DND-41 (cell line): ENCODE results near the gene SCAMP1.

Source experiments
- ATAC-seq: fragments of 200-7000 bp; cut with Tn5 transposase; 3 replicates; pipeline ENCODE4 v1.9.1; 2021; ENCODE audit warnings: low read depth; ENCODE audit not compliant: insufficient read depth
- DNase-seq: peaks from one replicate; pipeline ENCODE4 v3.0.0-alpha.2; 2020
- H2AFZ ChIP-seq: 2 replicates; pipeline ENCODE4 v1.6.0; 2012; ENCODE audit warnings: low read depth, low read length
- H3K27ac ChIP-seq: 2 replicates; pipeline ENCODE4 v1.5.1; 2012; ENCODE audit warnings: low read length, inconsistent platforms
- H3K27me3 ChIP-seq: fragments of 200-600 bp; sonication (generic); 2 replicates; pipeline ENCODE4 v1.6.0; 2012; ENCODE audit warnings: low read length, mild to moderate bottlenecking, inconsistent platforms; ENCODE audit not compliant: insufficient read depth, poor library complexity
- H3K36me3 ChIP-seq: 2 replicates; pipeline ENCODE4 v1.5.1; 2012; ENCODE audit warnings: low read length, inconsistent platforms; ENCODE audit not compliant: insufficient read depth
- H3K4me1 ChIP-seq: 2 replicates; pipeline ENCODE4 v1.5.1; 2012; ENCODE audit warnings: mild to moderate bottlenecking, low read length; ENCODE audit not compliant: insufficient read depth
- H3K4me2 ChIP-seq: 2 replicates; pipeline ENCODE4 v1.6.0; 2012; ENCODE audit warnings: mild to moderate bottlenecking, moderate library complexity, low read length, inconsistent platforms; ENCODE audit not compliant: insufficient read depth
- H3K4me3 ChIP-seq, 2 experiments: fragments of 200-600 bp in 1 of 2; shearing (Covaris generic) in 1 of 2; 2 replicates each; pipeline ENCODE4 v1.5.1; 2012 to 2016; ENCODE audit warnings: inconsistent platforms in 2 of 2, low read length in 2 of 2, mild to moderate bottlenecking in 2 of 2, low read depth in 1 of 2, moderate library complexity in 1 of 2
- H3K79me2 ChIP-seq: 2 replicates; pipeline ENCODE4 v1.6.0; 2012; ENCODE audit warnings: low read length, inconsistent platforms; ENCODE audit not compliant: insufficient read depth
- H3K9ac ChIP-seq: 2 replicates; pipeline ENCODE4 v1.6.0; 2012; ENCODE audit warnings: low read depth, mild to moderate bottlenecking, inconsistent platforms, low read length, moderate library complexity
- H3K9me3 ChIP-seq: 2 replicates; pipeline ENCODE4 v1.5.1; 2012; ENCODE audit warnings: low read length, moderate library complexity, mild to moderate bottlenecking, inconsistent platforms; ENCODE audit not compliant: insufficient read depth, severe bottlenecking
- H4K20me1 ChIP-seq: 2 replicates; pipeline ENCODE4 v1.6.0; 2012; ENCODE audit warnings: low read length; ENCODE audit not compliant: insufficient read depth
- EZH2 ChIP-seq: IDR thresholded peaks from 3 replicates; pipeline ENCODE4 v1.6.1; 2012; ENCODE audit warnings: borderline replicate concordance, low read depth, mild to moderate bottlenecking, moderate library complexity, low read length, inconsistent platforms; ENCODE audit not compliant: severe bottlenecking
- TF ChIP-seq, protein P1 (sequence below): IDR thresholded peaks from 2 replicates; pipeline ENCODE4 v1.5.1; 2012; ENCODE audit warnings: borderline replicate concordance, low read length, moderate library complexity, mild to moderate bottlenecking; ENCODE audit not compliant: poor library complexity, severe bottlenecking; ENCODE audit errors: extremely low read depth

Gene SCAMP1

DNA sequence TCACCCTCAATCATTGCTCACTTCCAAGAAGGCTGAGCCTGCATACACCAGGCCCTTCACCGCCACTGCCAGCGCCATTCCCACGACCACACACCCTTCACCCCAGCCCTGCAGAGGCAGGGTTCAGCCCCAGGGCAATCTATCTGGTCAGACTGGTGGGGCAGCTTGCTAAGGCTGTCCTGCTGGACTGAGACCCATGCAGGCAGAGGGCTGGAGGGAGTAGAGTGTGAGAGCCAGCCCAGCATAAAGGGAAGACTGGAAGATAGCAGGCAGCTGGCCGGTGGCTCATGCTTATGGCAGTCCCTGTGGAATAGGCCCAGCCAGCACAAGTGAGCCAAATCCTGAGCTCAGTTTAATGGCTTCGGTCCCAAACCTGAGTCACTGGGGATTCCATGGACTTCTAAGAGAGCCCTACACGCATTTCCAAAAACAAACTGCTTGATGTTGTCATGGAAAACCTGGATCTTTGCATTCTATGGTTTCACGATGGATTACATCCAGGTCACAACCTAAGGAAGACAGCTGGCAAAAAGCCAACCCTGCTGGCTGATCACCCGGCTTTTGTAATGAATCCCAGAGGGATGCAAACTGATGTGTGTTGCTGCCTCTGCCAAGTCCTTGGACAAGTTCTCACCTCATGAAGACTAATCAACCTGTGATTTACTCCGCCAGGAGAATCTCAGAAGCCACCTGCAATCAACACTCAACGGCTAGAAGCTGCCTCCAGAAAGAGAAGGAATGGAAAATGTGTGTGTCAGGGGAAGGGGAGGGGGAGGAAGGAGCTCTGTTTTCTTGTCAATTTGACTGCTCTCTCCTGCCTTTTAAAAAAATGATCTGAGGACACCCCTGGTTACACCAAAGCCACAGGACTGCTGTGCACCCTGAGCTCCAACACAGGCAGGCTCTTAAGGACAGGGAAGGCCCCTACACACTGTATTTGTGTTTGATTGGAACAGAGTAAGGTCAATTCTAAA is 144.6 kb downstream of the SCAMP1 start:
- Histone ChIP-seq H2AFZ (no peak overlapping the region), H3K4me3 (no peak overlapping the region), H3K36me3 (no peaks in the 10 kb centered on the region), H3K9ac (no peak overlapping the region), H3K9me3 (no peaks in the 10 kb centered on the region), H3K4me2 (no peak overlapping the region), H3K79me2 (no peaks in the 10 kb centered on the region), H3K4me1 (peaks cover 6% of the 10 kb centered on the region), H3K27me3 (peaks cover 30% of the 10 kb centered on the region), H3K27ac (no peak overlapping the region), H4K20me1 (no peaks in the 10 kb centered on the region)
- no peak for ATAC-seq
- DNase-seq: no peak
- TF ChIP-seq EZH2: no peak
- TF ChIP-seq, protein P1, sequence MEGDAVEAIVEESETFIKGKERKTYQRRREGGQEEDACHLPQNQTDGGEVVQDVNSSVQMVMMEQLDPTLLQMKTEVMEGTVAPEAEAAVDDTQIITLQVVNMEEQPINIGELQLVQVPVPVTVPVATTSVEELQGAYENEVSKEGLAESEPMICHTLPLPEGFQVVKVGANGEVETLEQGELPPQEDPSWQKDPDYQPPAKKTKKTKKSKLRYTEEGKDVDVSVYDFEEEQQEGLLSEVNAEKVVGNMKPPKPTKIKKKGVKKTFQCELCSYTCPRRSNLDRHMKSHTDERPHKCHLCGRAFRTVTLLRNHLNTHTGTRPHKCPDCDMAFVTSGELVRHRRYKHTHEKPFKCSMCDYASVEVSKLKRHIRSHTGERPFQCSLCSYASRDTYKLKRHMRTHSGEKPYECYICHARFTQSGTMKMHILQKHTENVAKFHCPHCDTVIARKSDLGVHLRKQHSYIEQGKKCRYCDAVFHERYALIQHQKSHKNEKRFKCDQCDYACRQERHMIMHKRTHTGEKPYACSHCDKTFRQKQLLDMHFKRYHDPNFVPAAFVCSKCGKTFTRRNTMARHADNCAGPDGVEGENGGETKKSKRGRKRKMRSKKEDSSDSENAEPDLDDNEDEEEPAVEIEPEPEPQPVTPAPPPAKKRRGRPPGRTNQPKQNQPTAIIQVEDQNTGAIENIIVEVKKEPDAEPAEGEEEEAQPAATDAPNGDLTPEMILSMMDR: no peak

DNA sequence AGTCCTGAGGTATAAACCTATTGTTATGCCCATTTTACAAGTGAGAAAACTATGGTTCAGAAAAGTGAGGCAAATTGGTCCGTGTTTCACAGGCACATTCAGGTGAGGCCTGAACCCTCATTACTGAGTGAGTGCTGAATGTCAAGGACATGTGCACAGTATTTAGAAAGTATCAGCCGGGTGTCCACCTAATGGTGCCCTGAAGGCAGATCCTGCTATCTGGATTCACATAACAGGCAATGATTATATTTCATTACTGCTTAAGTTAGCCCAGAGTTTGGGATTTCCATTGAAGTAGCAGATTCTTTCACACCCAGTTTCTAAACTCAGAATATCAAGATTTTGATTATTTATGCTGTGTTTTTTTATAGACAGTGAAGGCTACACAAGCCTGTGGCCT is 145.4 kb downstream of the SCAMP1 start:
- H3K4me3 ChIP-seq: no peak overlapping the region

DNA sequence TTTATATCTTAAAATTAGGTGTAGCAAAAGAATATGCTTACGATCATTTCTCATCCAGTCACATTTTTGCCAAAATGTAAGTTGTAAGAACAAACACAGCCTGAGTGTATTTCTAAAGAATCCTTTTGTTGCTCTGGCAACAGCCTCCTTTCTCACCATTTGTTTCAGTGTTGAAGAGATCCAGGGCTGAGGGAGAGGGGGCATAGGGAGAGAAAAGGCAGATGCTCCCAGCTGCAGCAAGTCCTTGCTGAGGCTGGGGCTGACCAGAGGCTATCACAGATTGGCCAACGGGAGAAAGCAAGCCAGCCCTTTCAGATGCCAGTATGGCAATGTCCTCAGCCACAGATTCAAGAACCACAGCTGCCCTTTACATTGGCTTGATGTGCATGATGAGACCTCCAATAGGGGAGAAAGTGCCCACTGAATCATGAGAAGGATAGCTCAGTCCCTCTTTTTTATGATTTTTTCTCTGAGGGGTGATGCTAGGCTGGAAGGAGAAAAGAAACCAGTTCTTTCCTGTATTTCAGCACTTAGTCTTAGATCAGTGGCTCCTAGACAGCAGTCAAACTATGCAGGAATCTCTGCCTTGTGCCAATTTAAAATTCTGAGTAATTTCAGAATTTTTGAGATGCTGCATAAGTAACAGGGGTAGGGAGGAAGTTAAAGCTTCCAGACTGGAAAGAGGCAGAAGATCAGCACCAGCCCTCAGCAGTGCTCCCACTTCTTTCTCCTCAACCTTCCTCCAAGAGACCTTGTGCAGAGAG is 146.0 kb downstream of the SCAMP1 start:
- no peak overlapping the region for H3K27ac ChIP-seq
- H3K79me2 ChIP-seq: no peaks in the 10 kb centered on the region
- H3K27me3 ChIP-seq: peaks cover 41% of the 10 kb centered on the region
- DNase-seq (no peak), ATAC-seq (no peak)
- no peak overlapping the region for H3K4me2 ChIP-seq
- no peak for TF ChIP-seq EZH2
- TF ChIP-seq, protein P1: no peak
- peaks cover 12% of the 10 kb centered on the region for H3K4me1 ChIP-seq
- H3K9ac ChIP-seq: no peak overlapping the region
- H3K9me3 ChIP-seq: no peaks in the 10 kb centered on the region
- no peak overlapping the region for H3K4me3 ChIP-seq
- no peaks in the 10 kb centered on the region for H3K36me3 ChIP-seq
- H4K20me1 ChIP-seq: no peaks in the 10 kb centered on the region
- no peak overlapping the region for H2AFZ ChIP-seq

More for the DNA sequence above, 145.4 kb downstream of the SCAMP1 start:
- H3K4me2 ChIP-seq: no peak overlapping the region
- no peak overlapping the region for H3K27ac ChIP-seq
- H4K20me1 ChIP-seq: no peaks in the 10 kb centered on the region
- no peaks in the 10 kb centered on the region for H3K79me2 ChIP-seq
- TF ChIP-seq, protein P1: no peak
- TF ChIP-seq EZH2: no peak
- H3K36me3 ChIP-seq: no peaks in the 10 kb centered on the region
- no peak overlapping the region for H2AFZ ChIP-seq
- H3K9ac ChIP-seq: no peak overlapping the region
- peaks cover 39% of the 10 kb centered on the region for H3K27me3 ChIP-seq
- H3K4me1 ChIP-seq: peaks cover 12% of the 10 kb centered on the region
- ATAC-seq (no peak), DNase-seq (no peak)
- no peaks in the 10 kb centered on the region for H3K9me3 ChIP-seq
